RWPE1 (cell line): ENCODE data around the gene FBXO40.

ENCODE experiments used
- CTCF ChIA-PET: fragments of 350-600 bp; sonication (Branson Sonifier 250); formaldehyde crosslinking; extraction: SDS; loops from one replicate; lab custom pipeline; 2021; lab: Yijun Ruan, JAX
- POLR2A ChIA-PET: fragments of 400-600 bp; formaldehyde crosslinking; extraction: SDS; loops from one replicate; lab custom pipeline; 2020; ENCODE audit warnings: antibody characterized with exemption; ENCODE audit not compliant: low non-redundant PET; lab: Yijun Ruan, JAX
- DNase-seq: peaks from one replicate; pipeline ENCODE4 v3.0.0; 2012; ENCODE audit warnings: low spot score
- H3K27ac ChIP-seq: fragments of 450-650 bp; 2 replicates; pipeline ENCODE4 v1.5.1; 2017
- CTCF ChIP-seq: fragments of 450-650 bp; conservative IDR thresholded peaks from 2 replicates; pipeline ENCODE4 v1.5.1; 2017; ENCODE audit warnings: low read depth, mild to moderate bottlenecking

FBXO40 gene

DNA sequence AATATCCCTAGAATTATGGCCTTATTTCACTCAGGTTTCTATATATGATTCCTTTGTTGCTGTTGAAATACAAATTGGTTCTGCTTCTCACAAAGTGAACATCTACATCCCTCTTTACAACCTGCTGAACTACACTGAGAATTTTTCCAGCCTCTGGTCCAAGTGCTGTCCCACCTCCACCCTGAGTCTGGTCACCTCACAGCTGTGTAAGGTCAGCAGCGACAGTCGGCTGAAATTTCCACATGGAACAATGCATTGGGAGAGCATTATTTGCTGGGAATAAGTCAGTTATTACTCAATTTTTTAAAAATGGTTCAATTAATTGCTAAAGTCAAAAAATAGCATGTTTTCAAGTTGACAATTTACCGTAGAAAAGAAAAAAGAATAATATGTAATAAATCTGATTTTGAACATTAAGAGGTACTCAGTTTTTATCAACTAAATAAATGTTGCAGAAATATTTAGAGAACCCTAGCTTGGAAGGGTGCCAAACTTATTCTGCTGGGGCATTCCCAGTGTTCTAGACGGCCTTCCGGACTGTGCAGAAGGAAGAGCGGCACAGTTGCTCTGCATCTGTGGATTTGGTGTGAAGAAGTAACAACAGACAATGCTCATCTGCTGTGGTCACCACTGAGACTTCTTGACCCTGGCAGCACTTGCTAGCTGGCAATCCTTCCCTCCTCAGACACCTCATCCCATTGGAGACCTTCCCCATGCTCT is 65.7 kb downstream of the FBXO40 start:
- CTCF ChIA-PET, result no interaction called here
- POLR2A ChIA-PET, result no interaction called here

DNA sequence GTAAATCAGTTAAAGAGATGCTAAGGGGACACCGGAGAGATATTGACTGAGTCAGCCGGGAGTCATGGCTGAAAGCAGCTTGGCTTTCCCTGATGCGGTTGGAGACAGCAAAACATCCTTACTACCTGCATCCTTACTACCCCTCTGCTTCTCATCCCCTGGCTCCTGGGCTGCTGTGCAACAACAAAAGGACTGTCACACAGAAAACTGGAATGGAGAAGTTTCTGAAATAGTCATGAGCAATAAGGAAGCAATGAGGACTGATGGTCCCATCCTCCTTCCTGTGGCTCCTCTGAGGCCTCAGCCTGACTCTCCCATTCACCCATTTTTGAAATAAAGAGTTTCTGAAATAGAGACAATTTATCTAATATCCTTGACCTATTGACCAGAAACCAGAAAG is 66.4 kb downstream of the FBXO40 start:
- TF ChIP-seq CTCF, result no peak
- POLR2A ChIA-PET, result no interaction called here
- DNase-seq, result no peak
- CTCF ChIA-PET, result no interaction called here
- H3K27ac ChIP-seq, result no peak overlapping the region

More for the DNA sequence above, 65.7 kb downstream of the FBXO40 start:
- DNase-seq, result no peak
- H3K27ac ChIP-seq, result no peak overlapping the region
- TF ChIP-seq CTCF, result no peak

DNA sequence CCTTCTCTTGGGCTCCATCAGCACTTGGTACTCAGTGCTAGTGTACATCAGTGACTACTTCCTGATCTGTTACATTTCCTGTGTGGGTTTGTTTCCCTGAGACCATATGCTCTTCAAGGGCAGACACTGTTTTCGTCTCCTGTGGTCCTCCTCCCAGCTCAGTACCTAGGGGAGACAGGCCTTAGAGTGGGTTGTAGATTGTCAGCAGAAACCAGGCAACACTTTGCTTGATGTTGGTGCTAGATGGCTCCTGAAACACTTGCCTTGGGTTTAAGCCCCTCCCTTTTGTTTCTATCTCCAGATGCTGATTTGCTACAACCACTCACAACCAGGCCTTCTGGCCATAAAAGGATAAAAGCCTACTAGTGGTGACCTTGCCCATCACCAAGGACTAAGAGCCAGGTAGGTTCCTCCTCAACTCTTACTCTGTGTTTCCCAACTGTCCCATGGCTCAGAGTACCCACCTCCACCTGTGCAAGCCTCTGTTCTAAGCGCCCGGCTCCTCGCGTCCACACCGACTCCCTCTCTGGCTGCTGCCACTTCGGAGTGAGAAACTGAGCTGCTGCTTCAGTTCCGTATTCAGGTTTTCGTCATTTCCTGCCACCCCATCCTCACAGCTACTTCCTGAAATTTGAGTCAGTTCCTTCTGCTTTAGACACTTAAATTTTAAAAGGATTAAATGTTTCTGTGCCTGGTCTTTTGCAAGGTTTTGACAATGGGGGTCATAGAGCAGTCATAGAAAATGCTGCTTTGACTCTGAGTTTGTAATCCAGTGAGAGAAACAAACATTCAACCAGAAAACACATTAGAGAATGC is 67.4 kb downstream of the FBXO40 start, which contains the start of gene HCLS1:
Gene HCLS1, minus strand, starts transcription at position 548 of the 816 bp plus-strand sequence. CDS start 2,556 bp downstream, outside the sequence.
- no peak for TF ChIP-seq CTCF
- ChIA-PET POLR2A (no interaction called here), CTCF (interaction anchor here (0.7 kb wide), 1 partner anchor 114 kb away, joined by 3 read pairs; no protein-coding TSS in a partner anchor)
- no peak for DNase-seq
- H3K27ac ChIP-seq, result no peak within 1 kb of the TSS

DNA sequence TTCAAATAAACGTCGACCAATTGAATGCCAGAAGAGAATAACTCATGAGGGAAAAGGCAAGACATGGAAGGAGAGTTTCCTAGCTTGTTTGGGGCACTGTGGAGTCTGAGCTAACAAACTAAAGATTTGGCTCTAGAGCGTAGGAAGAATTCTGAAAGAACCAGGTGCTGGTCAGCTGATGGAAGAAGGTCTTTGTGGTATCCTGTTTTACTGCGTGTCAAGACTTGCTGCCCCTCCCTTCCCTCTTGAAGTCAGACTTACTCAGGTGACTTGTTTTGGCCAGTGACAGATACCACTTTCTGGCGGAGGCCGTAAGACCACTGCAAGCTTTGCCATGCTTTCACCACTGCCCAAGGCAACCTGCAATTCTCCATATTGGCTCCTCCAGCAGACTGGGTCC is 68.2 kb downstream of the FBXO40 start:
- ChIA-PET CTCF (no interaction called here), POLR2A (no interaction called here)
- no peak overlapping the region for H3K27ac ChIP-seq
- TF ChIP-seq CTCF, result no peak
- DNase-seq, result peak; percentile 41

DNA sequence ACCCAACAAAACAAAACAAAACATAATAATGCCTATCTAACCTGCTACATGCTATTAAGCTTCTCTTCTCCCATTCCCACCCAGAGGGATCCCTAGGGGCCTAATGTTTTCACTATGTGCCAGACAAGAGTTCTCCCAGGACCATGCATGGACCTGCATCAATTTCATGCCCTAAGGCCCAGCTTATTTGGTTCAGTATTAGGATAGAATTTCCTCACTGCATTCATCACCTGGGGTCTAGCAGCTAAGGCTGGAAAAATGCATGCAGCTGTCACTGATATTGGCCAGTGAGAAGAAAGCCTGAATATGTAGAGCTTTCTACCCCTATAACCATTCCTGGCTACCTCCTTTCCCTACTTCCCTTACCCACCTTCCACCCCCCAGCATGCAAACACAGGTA is 69.6 kb downstream of the FBXO40 start:
- no peak for TF ChIP-seq CTCF
- ChIA-PET CTCF (interaction anchor here (0.7 kb wide), 1 partner anchor 104 kb away, joined by 3 read pairs; no protein-coding TSS in a partner anchor), POLR2A (no interaction called here)
- H3K27ac ChIP-seq, result no peak overlapping the region
- no peak for DNase-seq

DNA sequence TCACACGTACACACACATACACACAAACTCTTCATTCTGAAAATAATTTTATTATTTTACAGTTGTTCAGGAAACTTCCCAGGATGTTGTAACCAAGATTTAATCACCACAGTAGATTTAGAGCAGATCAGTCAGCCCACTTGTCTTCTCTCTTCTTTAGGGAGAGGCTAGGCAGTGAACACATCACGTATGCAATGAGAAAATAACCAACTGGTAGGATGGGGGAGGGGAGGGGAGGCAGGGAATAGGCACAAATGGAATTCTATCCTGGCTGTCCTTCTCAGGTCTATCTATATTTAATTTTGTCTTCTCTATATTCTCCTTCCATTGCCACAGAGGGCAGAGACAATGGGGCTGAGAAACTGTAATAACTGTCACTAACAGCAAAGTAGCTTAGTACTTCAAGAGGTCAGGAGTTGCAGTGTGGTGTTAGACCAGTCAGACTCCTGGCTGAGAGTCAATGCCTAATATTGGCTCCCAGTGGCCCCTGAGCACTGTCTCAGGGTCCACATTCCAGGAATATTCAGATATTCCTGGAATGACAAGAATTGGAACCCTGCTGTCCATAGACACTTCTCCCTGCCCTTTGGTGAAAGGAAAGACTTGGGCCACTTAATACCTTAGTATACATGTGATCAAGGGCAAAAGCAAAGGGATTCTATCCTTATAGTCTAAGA is 70.1 kb downstream of the FBXO40 start:
- CTCF ChIA-PET, result interaction anchor here (0.7 kb wide), 2 partner anchors 99 to 103 kb away, joined by 3 to 4 read pairs; no protein-coding TSS in a partner anchor
- POLR2A ChIA-PET, result no interaction called here
- DNase-seq, result no peak
- H3K27ac ChIP-seq, result no peak overlapping the region
- no peak for TF ChIP-seq CTCF
